Putamen (tissue), 1 donor: ENCODE data around the gene FAM120A.
"Not testable (repeated sequence)": the region's sequence is repeated elsewhere in the genome, so short reads cannot be mapped to it uniquely, and the experiment has no call there.

Experiments
- DNase-seq: peaks from one replicate; pipeline ENCODE4 v3.0.0-alpha.2; 2016; ENCODE audit warnings: low spot score

Gene FAM120A

DNA sequence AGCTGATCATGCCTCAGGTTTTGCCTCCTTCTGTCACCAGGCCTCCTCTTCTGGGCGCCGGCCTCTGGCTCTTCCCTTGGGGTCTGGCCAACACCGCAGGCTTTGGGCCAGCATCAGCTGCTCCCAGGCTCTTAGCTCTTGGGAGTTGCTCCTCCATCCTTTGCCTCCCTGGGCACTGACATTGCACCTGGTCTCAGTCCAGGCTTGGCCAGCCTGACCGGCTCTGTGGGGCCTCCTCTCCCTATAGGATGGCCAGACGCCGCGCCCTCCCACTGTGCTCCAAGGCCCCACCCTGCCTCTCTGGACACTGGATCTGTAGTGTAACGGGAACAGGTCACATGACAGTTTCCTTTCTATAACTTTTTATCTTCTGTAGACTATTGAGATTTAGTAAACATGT lies 59.7 kb downstream of the FAM120A start:
- peak; percentile 33 for DNase-seq

DNA sequence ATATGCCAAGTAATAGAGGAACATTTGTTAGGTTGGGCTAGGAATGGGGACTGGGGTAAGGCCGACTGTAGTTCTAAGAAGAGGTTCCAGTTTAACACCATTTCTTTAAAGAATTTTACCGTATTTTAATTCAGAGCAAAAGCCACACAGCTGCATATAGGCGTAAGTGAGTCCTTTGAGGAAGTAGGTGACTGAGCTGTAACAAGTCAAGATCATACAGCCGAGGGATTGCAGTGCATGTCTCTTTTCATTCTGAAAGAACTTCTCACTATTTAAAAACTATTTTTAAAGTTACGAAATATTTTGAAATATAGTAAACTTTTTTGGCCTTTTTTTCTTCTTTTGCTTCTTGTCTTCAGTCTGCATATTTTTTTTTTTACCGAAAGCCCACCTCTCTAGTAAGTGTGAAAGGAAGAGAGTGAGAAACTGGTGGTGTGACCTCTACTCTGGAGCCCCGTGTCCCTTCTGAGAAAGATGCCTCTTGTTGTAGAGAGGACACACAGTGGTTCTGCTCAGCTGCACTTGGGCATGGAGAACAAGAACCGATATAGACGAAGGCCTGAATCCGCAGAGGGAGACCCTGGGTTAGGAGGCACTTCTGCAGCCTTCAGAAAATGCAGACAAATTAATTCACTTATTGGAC lies 60.8 kb downstream of the FAM120A start:
- not testable (repeated sequence) for DNase-seq

DNA sequence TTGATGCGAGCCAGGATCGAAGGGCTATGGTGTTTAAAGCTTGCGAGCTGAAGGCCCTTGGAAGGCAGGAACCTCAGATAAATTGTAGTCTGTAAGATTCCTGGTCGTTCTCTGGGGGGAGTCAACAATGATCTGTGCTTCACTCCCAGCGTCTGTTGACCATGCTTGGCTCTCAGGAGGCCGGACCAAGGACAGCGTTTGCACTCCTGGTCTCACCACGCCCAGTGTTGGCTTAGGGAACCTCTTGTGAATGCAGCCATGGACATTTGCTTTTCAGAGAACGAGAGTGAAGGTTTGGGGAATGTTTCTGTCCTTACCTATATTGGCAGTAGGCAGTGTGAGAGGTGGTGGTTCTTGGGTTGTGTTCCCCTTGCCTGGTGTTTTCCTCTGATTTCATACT lies 62.1 kb downstream of the FAM120A start:
- no peak for DNase-seq

DNA sequence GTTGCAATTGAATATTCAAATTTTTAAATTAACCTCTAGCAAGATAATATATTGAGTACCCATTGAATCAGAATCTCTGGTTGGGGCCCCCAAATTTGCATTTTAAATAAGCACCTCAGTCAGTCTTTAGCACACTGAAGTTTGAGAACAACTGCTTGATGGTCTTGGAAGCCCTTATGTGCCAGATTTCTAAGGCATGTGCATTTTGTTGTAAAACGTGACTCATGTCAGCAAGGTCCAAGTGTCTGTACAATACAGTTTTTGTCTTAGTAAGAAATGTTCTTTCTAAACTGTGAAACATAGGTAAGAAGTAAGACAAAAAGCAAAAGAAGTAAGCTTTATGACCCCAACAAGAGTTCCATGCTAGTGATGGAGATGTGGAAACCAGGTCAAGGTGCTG lies 65.8 kb downstream of the FAM120A start:
- no peak for DNase-seq

DNA sequence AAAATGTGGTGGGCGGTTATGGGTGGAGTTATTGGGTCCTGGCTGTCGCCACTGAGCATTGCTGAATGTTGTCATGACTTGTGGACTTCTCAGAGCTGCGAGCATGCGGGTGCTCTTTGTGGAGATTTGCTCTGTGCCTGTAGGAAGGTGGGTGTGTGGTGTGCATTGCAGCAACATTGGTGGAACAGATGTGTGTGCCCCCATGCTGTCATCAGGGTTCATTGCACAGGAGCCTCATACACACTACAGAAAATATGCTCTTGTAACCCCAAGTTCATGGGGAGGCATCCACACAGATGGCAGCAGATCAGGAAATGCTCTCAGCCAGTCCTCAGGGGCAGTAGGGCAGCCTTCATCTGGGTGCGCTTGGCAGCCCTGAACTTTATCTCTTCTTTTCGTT lies 69.0 kb downstream of the FAM120A start:
- no peak for DNase-seq

DNA sequence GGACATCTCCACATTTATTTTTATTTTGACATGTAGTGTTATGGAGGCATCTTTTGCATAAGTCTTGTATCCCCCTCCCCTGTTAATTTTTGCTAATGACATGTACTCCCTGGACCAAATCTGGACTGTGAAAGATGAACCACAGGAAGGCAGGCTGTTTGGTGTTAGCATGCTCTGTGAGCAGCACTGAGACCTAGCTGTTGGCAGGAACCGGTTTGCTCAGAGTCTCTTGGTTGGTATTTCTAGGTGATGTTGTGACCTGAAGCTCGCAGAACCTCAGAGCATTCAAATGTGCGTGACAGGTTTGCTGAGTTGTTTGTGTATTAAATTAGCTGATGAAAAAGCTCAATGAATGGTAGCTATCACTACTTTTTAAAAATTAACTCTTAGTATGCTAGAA lies 71.3 kb downstream of the FAM120A start:
- DNase-seq: no peak

DNA sequence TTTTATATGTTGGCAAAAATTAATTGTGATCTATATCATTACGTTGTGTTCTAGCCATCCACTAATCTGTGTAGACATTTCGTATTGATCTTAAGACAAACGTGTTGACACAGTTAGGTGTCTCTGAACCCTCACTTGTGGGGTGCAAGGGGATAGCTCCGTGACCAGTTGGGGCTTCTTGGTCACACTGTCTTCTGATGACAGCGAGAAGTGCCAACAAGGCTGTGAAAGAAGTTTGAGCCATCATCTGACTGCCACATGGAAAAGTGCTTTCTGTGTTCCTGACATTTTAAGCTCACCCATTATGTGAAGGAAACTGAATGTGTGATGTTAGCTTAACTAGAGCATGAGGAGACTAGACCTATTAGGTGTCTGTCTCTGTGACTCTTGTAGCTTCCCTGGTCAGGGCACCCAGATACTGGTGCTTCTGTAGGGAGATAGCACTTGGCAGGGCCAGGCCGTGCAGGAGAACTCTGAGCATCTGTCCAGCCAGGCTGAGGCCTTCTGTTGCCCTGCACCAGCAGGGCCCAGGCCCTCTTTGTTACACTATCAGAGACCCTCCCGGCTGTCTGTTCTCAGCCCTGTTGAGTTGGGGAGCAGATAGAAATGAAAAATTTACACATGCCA lies 72.1 kb downstream of the FAM120A start:
- no peak for DNase-seq

DNA sequence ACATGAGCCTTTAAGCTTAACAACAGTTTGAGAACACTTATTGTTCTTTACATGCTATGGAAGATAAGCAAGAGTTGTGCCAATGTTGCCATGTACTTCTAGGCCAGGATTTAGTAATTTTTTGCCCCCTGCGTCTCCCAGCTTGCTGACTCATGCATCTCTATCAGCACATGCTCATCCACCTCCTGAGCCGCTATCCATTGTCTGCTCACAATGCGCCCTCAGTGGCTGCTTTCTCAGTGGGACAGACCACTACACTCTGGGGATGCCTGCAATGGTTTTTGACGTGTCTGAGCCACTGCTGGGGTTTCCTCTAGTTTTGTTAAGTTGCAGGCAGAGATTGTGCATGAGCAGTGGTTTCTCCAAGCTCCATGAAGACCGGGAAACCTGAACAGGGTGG lies 74.0 kb downstream of the FAM120A start:
- DNase-seq: peak; percentile 12

DNA sequence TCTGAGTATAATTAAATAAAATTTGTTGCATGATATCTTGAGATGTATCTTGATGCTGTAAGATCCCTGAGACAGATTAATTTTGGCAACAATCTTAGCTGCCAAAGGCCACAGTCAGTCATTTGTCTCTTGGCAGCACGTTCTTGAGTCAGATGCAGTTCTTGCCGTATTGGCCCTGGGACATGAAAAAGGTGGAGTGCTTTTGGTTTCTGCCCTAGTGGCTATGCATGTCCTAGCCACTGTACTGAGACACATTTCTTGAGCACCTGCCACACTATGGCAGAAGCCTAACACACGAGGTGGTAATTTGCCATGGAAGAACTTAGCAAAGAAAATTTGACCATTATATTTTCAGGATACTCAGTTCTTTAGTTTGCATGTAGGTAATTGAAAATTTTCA lies 79.9 kb downstream of the FAM120A start:
- DNase-seq: no peak

DNA sequence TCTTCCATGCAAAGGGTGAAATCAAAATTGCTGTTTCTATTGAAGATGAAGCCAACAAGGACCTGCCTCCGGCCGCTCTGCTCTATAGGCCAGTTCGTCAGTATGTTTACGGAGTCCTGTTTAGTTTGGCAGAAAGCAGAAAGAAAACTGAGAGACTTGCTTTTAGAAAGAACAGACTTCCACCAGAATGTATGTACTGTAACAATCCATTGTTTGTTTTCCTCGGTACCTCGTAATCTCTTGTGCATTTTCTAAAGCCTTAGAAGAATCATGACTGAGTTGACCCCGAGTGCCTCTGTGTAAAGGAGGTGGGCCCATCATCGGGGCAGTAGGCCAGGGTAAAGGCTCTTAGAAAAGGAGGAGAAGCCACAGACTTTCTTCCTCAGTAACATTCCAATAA lies 80.7 kb downstream of the FAM120A start:
- no peak for DNase-seq

DNA sequence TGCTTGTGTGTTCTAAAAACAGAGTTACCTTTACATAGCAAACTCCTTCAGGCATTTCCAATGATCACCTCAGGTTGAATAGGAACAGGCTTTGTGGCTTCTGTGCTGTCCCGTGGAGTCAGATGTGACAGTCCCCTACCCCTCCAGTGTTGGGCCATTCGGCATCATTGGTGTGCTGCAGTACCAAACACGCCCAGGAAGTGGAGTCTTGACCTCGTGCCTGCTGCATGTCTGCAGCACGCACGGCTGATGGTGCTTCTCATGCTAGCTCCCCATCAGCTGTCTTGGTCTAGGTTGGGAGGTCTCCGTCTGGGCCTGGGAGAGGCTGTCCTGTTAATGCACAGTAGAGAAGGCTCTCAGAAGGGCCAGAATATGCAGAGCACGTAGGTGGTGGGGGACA lies 82.4 kb downstream of the FAM120A start:
- DNase-seq: no peak

DNA sequence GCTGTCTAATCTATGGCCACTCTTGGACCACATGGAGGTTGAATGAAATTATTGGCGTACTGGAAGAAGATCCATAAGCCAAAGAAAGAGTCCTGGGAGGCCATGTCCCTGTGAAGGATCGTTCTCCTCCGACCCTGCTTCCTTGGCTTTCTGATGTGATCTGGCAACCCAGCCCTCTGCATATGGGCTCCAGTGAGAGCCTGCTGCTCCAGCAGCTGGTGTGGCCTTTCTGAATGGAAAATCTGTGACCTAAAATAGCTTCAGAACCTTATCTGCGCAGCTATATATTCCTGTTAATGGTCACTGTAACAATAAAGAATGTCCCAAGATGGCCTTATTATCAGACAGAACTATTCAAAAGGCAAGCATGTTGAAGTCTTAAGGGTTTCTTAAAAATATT lies 84.7 kb downstream of the FAM120A start:
- DNase-seq: no peak

DNA sequence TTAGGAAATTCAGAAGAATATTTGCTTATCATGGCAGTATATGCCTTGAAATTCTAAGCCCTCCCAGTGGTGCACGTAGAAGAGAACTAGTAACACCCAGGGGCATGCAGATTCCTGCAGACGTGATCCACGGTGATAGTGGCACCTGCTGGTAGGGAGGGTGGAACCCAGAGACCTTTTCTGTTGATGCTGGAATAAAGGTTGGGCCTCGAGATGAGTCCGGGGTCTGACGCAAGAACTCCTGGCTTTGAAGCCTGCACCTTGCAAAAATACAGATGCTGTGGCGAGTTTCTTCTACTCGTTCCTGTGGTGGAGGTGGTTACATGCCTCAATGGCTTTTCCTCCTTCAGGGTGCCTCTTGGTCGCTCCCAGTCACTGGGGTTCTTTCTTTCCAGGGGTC lies 85.4 kb downstream of the FAM120A start:
- DNase-seq: no peak

DNA sequence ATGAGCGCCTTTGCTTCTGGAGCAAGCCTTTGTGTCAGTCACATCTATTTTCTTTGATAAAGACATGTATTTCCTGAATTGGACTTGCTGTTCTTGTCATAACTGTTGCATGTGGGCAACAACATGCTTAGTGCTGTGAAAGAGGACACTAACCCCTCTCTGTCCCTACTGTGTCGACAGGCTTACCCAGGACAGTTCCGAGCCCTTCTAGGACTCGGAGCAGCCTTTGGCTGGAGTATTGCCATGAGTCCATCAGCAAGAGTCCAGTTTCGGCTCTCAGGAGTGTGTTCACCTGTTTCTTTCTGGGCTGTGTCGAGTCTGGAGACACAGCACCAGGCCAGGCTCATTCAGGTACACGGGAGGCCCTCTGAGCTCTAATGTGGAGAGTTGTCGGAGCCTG lies 88.8 kb downstream of the FAM120A start:
- no peak for DNase-seq

DNA sequence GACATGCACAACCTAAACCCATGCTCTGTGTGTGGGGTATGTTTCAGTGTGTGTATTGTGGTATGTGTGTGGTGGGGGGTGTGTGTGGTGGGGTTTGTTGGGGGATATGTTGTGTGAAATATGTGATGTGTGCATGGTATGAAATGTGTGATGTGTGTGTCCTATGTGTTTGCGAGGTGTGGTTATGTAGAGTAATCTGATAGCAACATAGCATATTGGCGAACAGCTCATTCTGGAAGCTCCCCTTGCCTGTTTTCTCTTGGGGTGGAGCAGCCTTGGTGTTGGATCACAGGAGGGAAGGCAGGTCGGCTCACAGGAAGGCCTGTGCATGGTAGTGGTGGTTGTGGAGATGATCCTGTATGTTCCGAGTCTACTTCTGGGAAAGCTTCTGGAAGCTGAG lies 89.5 kb downstream of the FAM120A start:
- no peak for DNase-seq

DNA sequence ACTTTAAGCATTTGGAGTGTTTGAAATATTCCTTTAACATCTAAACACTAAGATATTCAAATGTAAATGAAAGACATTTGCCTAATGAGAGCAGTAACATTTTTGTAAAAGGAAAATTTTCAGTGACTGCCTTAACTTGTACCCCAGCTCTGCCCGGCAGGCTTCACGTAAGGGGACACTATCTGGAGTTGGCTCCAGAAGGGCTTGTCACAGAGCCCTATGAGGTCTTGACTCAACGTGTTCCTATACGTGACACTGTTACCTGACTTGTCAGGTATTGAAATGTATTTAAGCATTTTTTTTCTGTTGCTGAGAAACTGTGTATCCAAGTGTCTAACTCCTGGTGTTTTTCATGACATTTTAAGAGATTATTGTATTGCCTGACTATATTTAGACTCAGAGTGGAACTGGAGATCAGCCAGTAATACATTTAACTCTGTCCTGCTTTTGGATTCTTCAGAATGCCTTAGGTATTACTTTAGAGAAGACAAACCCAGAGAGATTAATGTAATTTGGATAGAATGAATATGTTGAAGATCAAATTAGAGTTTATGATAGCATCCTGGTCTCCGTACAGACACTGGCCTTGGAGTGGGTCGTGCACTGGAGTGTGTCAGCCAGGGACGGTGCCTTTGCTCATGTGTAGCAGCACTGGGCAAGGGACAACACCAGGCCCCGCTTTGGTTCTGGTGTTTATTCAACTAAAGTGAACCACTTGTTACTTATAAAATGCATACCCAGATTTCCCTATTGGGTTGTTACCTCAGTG lies 90.3 kb downstream of the FAM120A start:
- DNase-seq: no peak

DNA sequence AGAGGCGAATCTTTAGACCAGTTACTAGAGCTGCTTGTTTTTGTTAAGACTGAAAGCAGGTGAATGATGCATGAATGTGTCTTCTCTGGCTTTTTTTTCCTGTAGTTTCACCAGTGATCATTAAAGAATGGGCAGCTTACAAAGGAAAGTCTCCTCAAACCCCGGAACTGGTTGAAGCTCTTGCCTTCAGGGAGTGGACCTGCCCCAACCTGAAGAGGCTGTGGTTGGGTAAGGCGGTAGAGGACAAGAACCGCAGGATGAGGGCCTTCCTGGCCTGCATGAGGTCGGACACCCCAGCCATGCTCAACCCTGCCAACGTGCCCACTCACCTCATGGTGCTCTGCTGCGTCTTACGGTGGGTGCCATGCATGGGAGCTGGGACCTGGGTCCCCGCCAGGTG lies 91.6 kb downstream of the FAM120A start:
- DNase-seq: no peak

DNA sequence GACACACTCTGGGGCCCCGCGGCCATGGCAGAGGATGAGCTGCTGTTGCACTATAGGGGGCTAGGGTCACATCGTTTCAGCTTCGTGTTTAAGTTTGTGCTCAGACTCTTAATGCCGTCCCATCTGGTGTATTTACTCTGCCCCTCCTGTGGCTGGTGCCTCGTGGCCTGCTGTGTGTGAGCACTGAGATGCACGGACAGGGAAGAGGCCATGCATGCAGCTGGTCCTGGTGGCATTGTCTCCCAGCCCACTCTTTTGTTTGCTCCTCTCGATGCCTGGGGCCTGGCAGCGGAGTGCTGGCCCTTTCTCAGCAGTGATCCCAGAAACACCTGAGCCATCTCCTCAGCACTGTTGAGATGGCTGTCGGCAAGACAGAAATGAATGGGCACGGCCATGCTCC lies 94.9 kb downstream of the FAM120A start:
- DNase-seq: no peak

DNA sequence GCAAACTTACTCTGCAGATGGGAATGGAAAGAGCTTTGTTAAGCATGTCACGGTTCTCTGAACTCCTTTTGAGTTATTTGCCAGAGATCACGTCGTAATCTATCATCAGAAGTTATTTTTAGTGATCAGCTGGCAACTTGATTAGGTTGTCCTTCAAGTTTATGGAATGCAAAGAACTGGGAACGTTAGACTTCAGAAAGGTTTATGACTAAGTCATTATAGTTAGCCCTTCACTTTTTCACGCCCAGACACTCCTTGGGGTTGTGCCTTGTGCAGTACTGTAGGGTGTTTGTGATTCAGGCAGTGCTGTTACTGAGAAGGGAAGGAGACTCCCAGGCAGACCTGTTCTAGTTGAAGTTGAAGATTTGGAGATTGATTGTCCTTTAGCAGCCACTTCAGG lies 98.1 kb downstream of the FAM120A start:
- DNase-seq: no peak

DNA sequence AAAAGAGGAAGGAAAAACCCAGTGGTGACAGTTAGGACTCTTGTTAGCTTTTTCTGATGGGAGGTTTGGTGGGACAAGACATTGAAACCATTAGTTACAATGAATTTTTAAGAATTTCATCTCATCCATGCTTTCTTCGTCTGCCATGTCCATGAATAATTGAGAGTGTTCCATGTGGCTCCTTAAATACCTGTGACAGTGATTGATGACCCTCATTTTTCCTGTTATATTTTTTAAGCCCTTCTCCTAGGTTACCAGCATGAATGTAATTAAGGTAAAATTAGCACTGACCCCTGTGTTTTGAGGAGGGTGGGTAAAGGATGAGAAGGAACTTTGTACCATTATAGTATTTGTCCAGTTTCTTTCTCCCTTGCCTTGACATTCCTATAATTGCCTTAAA lies 101.4 kb downstream of the FAM120A start:
- DNase-seq: no peak

DNA sequence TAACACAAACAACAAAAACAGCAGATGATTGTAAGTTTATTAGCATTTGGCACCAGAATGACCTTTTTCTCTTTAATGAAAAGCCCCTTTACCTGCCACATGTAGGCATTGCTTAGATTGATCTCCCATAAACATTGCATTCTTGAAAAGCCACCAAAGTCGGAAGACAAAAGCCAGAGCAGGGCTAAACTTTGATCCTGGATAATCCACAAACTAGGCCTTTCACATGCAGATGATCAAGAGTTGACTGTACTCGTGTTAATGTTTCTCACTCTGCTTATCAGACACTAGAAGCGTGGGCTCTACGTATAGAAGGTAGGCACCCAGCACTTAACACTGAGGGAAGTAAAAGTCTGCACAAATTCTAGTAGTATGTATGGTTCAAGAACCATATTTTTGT lies 103.9 kb downstream of the FAM120A start:
- no peak for DNase-seq

DNA sequence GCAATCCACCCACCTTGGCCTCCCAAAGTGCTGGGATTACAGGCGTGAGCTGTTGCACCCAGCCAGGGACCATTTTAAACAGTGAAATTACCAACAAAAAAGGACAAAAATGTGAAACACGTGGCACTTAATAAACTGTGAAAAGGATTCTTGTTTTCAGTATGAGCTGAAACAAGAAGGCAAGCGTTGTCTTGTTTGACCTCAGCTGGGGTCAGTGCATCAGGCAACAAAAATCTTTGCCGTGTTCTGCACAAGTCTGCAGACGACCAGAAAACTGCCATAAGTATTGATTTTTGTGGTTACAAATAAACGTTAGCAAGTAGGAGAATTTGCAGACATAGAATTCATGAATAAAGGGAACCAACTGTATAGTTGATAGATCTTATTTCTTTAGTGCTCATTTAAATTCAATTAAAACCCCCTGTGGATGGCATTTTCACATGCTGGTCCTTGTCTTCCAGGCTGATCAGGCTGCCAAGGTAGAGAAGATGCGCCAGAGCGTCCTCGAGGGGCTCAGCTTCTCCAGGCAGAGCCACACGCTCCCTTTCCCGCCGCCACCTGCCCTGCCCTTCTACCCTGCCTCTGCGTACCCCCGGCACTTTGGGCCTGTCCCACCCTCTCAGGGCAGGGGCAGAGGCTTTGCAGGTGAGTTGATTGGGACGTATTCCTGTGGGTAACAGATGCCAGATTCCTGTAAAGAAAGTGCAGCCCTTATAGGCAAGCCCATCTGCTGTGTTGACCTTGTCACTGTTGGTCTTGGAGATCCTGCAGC lies 106.1 kb downstream of the FAM120A start:
- DNase-seq: no peak

DNA sequence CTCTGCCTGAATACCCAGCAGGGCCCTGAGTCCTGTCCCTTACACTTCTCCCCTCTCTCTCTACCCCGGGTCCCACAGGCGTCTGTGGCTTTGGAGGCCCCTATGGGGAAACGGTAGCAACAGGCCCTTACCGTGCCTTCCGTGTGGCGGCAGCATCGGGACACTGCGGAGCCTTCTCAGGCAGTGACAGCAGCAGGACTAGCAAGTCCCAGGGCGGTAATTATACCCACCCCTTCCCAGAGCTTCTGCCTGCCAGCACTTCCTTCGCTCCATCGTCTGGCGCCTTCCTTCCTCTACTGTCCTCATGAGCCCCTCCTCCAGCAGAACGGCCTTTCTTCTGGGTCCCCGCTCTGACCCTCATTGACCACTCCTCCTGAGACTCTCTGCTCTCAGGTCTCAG lies 107.0 kb downstream of the FAM120A start:
- no peak for DNase-seq
